NCI-H2107 treated with DMSO at 0.1 percent for 48 hours (cell line): ENCODE results near the gene SH3GL2.
A peak's percentile ranks its signal among the peaks of the same experiment; 100 is the strongest.

Experiments
- DNase-seq: peaks from one replicate; lab custom pipeline; 2025; ENCODE audit not compliant: unreplicated experiment; lab: John Stamatoyannopoulos, UW

SH3GL2 gene

GRCh38 chr9:17653947-17654465 lies 75.1 kb downstream of the SH3GL2 start:
- DNase-seq = no peak

GRCh38 chr9:17656889-17657288 lies 78.0 kb downstream of the SH3GL2 start:
- DNase-seq = peak; percentile 90

- no peak for DNase-seq
Observed at GRCh38 chr9:17658237-17658636, 79.4 kb downstream of the SH3GL2 start.

- DNase-seq = no peak
Observed at GRCh38 chr9:17660158-17660557, 81.3 kb downstream of the SH3GL2 start.

- no peak for DNase-seq
Observed at GRCh38 chr9:17665450-17665849, 86.6 kb downstream of the SH3GL2 start.

- DNase-seq = no peak
Observed at GRCh38 chr9:17669206-17669605, 90.3 kb downstream of the SH3GL2 start.

- DNase-seq = no peak
Observed at GRCh38 chr9:17682684-17683083, 103.8 kb downstream of the SH3GL2 start.

GRCh38 chr9:17688834-17689233 lies 110.0 kb downstream of the SH3GL2 start:
- DNase-seq = no peak

- no peak for DNase-seq
Observed at GRCh38 chr9:17694336-17694735, 115.5 kb downstream of the SH3GL2 start.

GRCh38 chr9:17695482-17695881 lies 116.6 kb downstream of the SH3GL2 start:
- no peak for DNase-seq

- DNase-seq = no peak
Observed at GRCh38 chr9:17699615-17700330, 120.9 kb downstream of the SH3GL2 start.

- no peak for DNase-seq
Observed at GRCh38 chr9:17706347-17706746, 127.5 kb downstream of the SH3GL2 start.

- DNase-seq = no peak
Observed at GRCh38 chr9:17719053-17719452, 140.2 kb downstream of the SH3GL2 start.

- DNase-seq = no peak
Observed at GRCh38 chr9:17721954-17722353, 143.1 kb downstream of the SH3GL2 start.

GRCh38 chr9:17723656-17724055 lies 144.8 kb downstream of the SH3GL2 start:
- no peak for DNase-seq

- DNase-seq = no peak
Observed at GRCh38 chr9:17725399-17726010, 146.6 kb downstream of the SH3GL2 start.

- no peak for DNase-seq
Observed at GRCh38 chr9:17726298-17726697, 147.4 kb downstream of the SH3GL2 start.

- DNase-seq = no peak
Observed at GRCh38 chr9:17730899-17731298, 152.0 kb downstream of the SH3GL2 start.

- DNase-seq = no peak
Observed at GRCh38 chr9:17731308-17731707, 152.4 kb downstream of the SH3GL2 start.

GRCh38 chr9:17734674-17735073 lies 155.8 kb downstream of the SH3GL2 start:
- no peak for DNase-seq

GRCh38 chr9:17735859-17736258 lies 157.0 kb downstream of the SH3GL2 start:
- no peak for DNase-seq

GRCh38 chr9:17739022-17739421 lies 160.2 kb downstream of the SH3GL2 start:
- no peak for DNase-seq

GRCh38 chr9:17739736-17740135 lies 160.9 kb downstream of the SH3GL2 start:
- DNase-seq = no peak
